Trophoblast cell (in vitro differentiated cells and primary cell): ENCODE data around the gene ORC3.
"Not testable (repeated sequence)": the region's sequence is repeated elsewhere in the genome, so short reads cannot be mapped to it uniquely, and the experiment has no call there.

Experiments used
- DNase-seq, 2 donors: peaks; one replicate each; pipeline ENCODE4 v3.0.0-alpha.2; 2016
- H2AFZ ChIP-seq: 2 replicates; pipeline ENCODE4 v1.6.1; 2013; ENCODE audit warnings: low read length, moderate library complexity, mild to moderate bottlenecking; ENCODE audit not compliant: insufficient read depth, poor library complexity
- H2AK5ac ChIP-seq: 2 replicates; pipeline ENCODE4 v1.6.1; 2013; ENCODE audit warnings: mild to moderate bottlenecking, low read length
- H2BK120ac ChIP-seq: 2 replicates; pipeline ENCODE4 v1.6.1; 2013; ENCODE audit warnings: low read length, mild to moderate bottlenecking, moderate library complexity; ENCODE audit not compliant: insufficient read depth, poor library complexity
- H2BK12ac ChIP-seq: 2 replicates; pipeline ENCODE4 v1.6.1; 2013; ENCODE audit warnings: mild to moderate bottlenecking, low read length, moderate library complexity
- H2BK5ac ChIP-seq: 2 replicates; pipeline ENCODE4 v1.6.1; 2013; ENCODE audit warnings: low read length, low read depth, moderate library complexity, mild to moderate bottlenecking; ENCODE audit not compliant: poor library complexity
- H3K14ac ChIP-seq: 2 replicates; pipeline ENCODE4 v1.6.1; 2013; ENCODE audit warnings: mild to moderate bottlenecking, low read length
- H3K18ac ChIP-seq: 2 replicates; pipeline ENCODE4 v1.6.1; 2013; ENCODE audit warnings: mild to moderate bottlenecking, low read length
- H3K23ac ChIP-seq: 2 replicates; pipeline ENCODE4 v1.6.1; 2013; ENCODE audit warnings: low read length
- H3K27ac ChIP-seq: 2 replicates; pipeline ENCODE4 v1.5.1; 2013; ENCODE audit warnings: low read depth, mild to moderate bottlenecking, inconsistent platforms, low read length, moderate library complexity
- H3K27me3 ChIP-seq: 2 replicates; pipeline ENCODE4 v1.6.1; 2013; ENCODE audit warnings: inconsistent platforms, mild to moderate bottlenecking, low read length, moderate library complexity; ENCODE audit not compliant: insufficient read depth
- H3K36me3 ChIP-seq, 2 experiments: 1 replicate in 1 of 2; 2 replicates in 1 of 2; pipeline ENCODE4 v1.6.1; 2013; ENCODE audit warnings: low read length in 2 of 2, mild to moderate bottlenecking in 2 of 2, moderate library complexity in 1 of 2; ENCODE audit not compliant: insufficient read depth in 2 of 2, control insufficient read depth in 1 of 2
- H3K4ac ChIP-seq: 2 replicates; pipeline ENCODE4 v1.6.1; 2013; ENCODE audit warnings: low read depth, mild to moderate bottlenecking, low read length, moderate library complexity
- H3K4me1 ChIP-seq, 2 experiments: 1 replicate in 1 of 2; 2 replicates in 1 of 2; pipeline ENCODE4 v1.6.1; 2013; ENCODE audit warnings: low read length in 2 of 2, mild to moderate bottlenecking in 2 of 2, moderate library complexity in 1 of 2; ENCODE audit not compliant: insufficient read depth in 2 of 2, control insufficient read depth in 1 of 2
- H3K4me2 ChIP-seq: 2 replicates; pipeline ENCODE4 v1.6.1; 2013; ENCODE audit warnings: inconsistent platforms, mild to moderate bottlenecking, low read length, moderate library complexity
- H3K4me3 ChIP-seq: 2 replicates; pipeline ENCODE4 v1.5.1; 2013; ENCODE audit warnings: mild to moderate bottlenecking, low read depth, low read length, inconsistent platforms
- H3K79me1 ChIP-seq: one replicate; pipeline ENCODE4 v1.6.1; 2013; ENCODE audit warnings: low read length
- H3K79me2 ChIP-seq: 2 replicates; pipeline ENCODE4 v1.6.1; 2013; ENCODE audit warnings: low read length, mild to moderate bottlenecking; ENCODE audit not compliant: control insufficient read depth, insufficient read depth, poor library complexity
- H3K9ac ChIP-seq: 2 replicates; pipeline ENCODE4 v1.6.1; 2013; ENCODE audit warnings: mild to moderate bottlenecking, low read length
- H3K9me3 ChIP-seq: 2 replicates; pipeline ENCODE4 v1.6.1; 2013; ENCODE audit warnings: low read depth, mild to moderate bottlenecking, control low read depth, inconsistent platforms, low read length; ENCODE audit not compliant: insufficient read depth
- H4K12ac ChIP-seq: 2 replicates; pipeline ENCODE4 v1.6.1; 2013; ENCODE audit warnings: low read depth, mild to moderate bottlenecking, low read length, moderate library complexity
- H4K8ac ChIP-seq: 2 replicates; pipeline ENCODE4 v1.6.1; 2013; ENCODE audit warnings: low read depth, mild to moderate bottlenecking, low read length, moderate library complexity
- H4K91ac ChIP-seq: one replicate; pipeline ENCODE4 v1.6.1; 2013; ENCODE audit warnings: low read depth, mild to moderate bottlenecking, low read length, moderate library complexity
- WGBS: extraction: QIAGEN DNeasy Blood & Tissue Kit; methylation state at CpG from one replicate; pipeline ENCODE4 v1.1.7; 2013; ENCODE audit warnings: missing lambda C conversion rate; ENCODE audit not compliant: insufficient read length, insufficient coverage; ENCODE audit errors: extremely low coverage; 5-methylcytosine and 5-hydroxymethylcytosine counted together

Gene ORC3

DNA sequence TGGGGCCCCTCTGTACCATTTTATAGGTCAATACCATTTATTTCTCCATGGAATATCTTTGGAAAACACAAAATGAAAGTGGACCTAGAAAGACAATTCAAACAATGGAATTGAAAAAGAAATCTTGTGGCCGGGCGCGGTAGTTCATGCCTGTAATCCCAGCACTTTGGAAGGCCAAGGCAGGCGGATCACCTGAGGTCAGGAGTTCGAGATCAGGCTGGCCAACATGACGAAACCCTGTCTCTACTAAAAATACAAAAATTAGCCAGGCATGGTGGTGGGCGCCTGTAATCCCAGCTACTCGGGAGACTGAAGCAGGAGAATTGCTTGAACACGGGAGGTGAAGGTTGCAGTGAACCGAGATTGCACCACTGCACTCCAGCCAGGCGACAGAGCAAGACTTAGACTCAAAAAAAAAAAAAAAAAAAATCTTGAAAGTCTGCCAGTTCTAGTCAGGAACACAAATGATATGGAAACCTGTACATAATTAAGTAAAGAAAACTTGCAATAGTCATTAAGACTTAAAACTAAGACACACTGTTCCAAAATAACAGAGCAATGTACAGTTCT, 96.8 kb downstream of the ORC3 start:
- H2AFZ ChIP-seq, H3K9me3 ChIP-seq, H2BK120ac ChIP-seq, H3K9ac ChIP-seq, H3K27ac ChIP-seq, H3K23ac ChIP-seq, H3K14ac ChIP-seq, H3K18ac ChIP-seq, H3K4me3 ChIP-seq, H3K36me3 ChIP-seq, H4K12ac ChIP-seq, H3K4me2 ChIP-seq, H2BK5ac ChIP-seq, DNase-seq, H3K79me1 ChIP-seq, H2AK5ac ChIP-seq, H3K4me1 ChIP-seq, H4K8ac ChIP-seq, H2BK12ac ChIP-seq, H4K91ac ChIP-seq, H3K27me3 ChIP-seq: not testable (repeated sequence)
- Histone ChIP-seq H3K79me2 (peaks cover 18% of the 10 kb centered on the region), H3K4ac (peak overlapping the region; percentile 89)
- no CpG with 5 or more reads among the region's 11 CpGs for WGBS

DNA sequence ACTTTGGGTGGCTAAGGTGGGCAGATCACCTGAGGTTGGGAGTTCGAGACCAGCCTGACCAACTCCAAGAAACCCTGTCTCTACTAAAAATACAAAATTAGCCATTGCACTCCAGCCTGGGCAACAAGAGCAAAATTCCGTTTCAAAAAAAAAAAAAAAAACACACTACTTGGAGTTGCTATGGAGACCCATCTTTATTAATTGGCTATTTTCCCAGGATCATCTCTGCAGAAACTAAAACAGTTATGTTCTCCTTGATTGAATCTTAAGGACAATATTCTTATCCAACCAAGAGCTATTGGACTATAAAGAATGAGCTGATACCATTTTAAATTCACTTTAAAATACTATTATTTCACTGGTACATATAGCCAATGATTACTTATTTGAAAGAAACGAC, 97.4 kb downstream of the ORC3 start:
- Histone ChIP-seq H3K9ac (no peak overlapping the region), H4K8ac (no peak overlapping the region), H3K79me1 (no peaks in the 10 kb centered on the region), H3K18ac (no peak overlapping the region), H2BK5ac (no peak overlapping the region), H3K4me2 (no peak overlapping the region), H3K27me3 (no peaks in the 10 kb centered on the region), H3K23ac (no peak overlapping the region), H3K27ac (no peak overlapping the region), H2AK5ac (no peak overlapping the region), H3K9me3 (no peaks in the 10 kb centered on the region), H3K4me3 (no peak overlapping the region), H3K4ac (peak overlapping the region; percentile 75), H2BK12ac (no peak overlapping the region), H2AFZ (no peak overlapping the region), H3K14ac (no peak overlapping the region), H4K91ac (no peak overlapping the region), H2BK120ac (no peak overlapping the region), H3K4me1 (peaks cover 0 to 3% of the 10 kb centered on the region in 2 experiments), H4K12ac (no peak overlapping the region), H3K79me2 (peaks cover 21% of the 10 kb centered on the region), H3K36me3 (peaks cover 4 to 7% of the 10 kb centered on the region in 2 experiments)
- no peak for DNase-seq
- no CpG with 5 or more reads among the region's 3 CpGs for WGBS

DNA sequence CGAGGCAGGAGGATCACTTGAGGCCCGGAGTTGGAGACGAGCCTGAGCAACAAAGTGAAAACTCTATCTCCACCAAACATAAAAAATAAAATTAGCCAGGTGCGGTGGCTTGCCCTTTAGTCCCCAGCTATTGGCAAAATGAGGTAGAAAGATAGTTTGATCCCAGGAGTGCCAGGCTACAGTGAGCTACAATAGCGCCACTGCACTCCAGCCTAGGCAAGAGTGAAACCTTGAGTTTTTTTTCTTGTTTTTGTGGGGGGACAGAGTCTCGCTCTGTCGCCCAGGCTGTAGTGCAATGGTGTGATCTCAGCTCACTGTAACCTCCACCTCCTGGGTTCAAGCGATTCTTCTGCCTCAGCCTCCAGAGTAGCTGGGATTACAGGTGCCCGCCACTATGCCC, 98.0 kb downstream of the ORC3 start:
- H4K8ac ChIP-seq, H3K27ac ChIP-seq, DNase-seq, H3K79me1 ChIP-seq, H3K27me3 ChIP-seq, H2BK12ac ChIP-seq, H4K91ac ChIP-seq, H3K4me1 ChIP-seq, H3K9ac ChIP-seq, H2AK5ac ChIP-seq, H3K36me3 ChIP-seq, H3K4me3 ChIP-seq, H2AFZ ChIP-seq, H3K4me2 ChIP-seq, H3K14ac ChIP-seq, H3K18ac ChIP-seq, H2BK5ac ChIP-seq, H4K12ac ChIP-seq, H2BK120ac ChIP-seq, H3K9me3 ChIP-seq, H3K23ac ChIP-seq: not testable (repeated sequence)
- peaks cover 23% of the 10 kb centered on the region for H3K79me2 ChIP-seq
- peak overlapping the region; percentile 86 for H3K4ac ChIP-seq
- WGBS, result no CpG with 5 or more reads among the region's 9 CpGs

DNA sequence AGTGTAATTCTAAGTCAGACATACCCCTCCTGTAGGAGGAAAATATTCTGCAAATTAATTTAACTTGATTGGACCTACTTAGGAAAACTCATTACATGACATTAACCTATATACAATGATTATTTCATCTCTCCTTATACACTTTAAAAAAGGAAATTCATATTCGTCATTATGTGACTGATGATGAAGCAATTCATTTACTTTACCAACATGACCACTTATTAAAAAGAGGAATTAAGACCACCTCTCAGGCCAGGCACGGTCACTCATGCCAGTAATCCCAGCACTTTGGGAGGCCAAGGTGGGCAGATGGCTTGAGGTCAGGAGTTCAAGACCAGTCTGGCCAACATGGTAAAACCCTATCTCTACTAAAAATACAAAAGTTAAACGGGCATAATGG, 100.5 kb downstream of the ORC3 start:
- no peaks in the 10 kb centered on the region for H3K79me1 ChIP-seq
- H3K36me3 ChIP-seq, result peaks cover 4 to 10% of the 10 kb centered on the region in 2 experiments
- H2BK5ac ChIP-seq, result no peak overlapping the region
- no CpG with 5 or more reads among the region's 3 CpGs for WGBS
- H3K9me3 ChIP-seq, result no peaks in the 10 kb centered on the region
- H3K4me2 ChIP-seq, result no peak overlapping the region
- H2AFZ ChIP-seq, result no peak overlapping the region
- peaks cover 19% of the 10 kb centered on the region for H3K79me2 ChIP-seq
- peaks cover 0 to 3% of the 10 kb centered on the region in 2 experiments for H3K4me1 ChIP-seq
- H2AK5ac ChIP-seq, result no peak overlapping the region
- no peak overlapping the region for H3K23ac ChIP-seq
- H3K27me3 ChIP-seq, result no peaks in the 10 kb centered on the region
- no peak overlapping the region for H3K18ac ChIP-seq
- DNase-seq, result no peak
- H4K91ac ChIP-seq, result no peak overlapping the region
- H3K9ac ChIP-seq, result no peak overlapping the region
- H3K4me3 ChIP-seq, result no peak overlapping the region
- no peak overlapping the region for H4K12ac ChIP-seq
- no peak overlapping the region for H2BK12ac ChIP-seq
- peak overlapping the region; percentile 52 for H3K4ac ChIP-seq
- H3K14ac ChIP-seq, result no peak overlapping the region
- no peak overlapping the region for H3K27ac ChIP-seq
- H2BK120ac ChIP-seq, result no peak overlapping the region
- H4K8ac ChIP-seq, result no peak overlapping the region
